MM.1S (cell line): ENCODE measurements around the gene ABHD16A.

Experiments used
- EZH2phosphoT487 ChIP-seq: fragments of 300-600 bp; sonication (generic); IDR thresholded peaks from 2 replicates; pipeline ENCODE4 v1.6.1; 2018; ENCODE audit warnings: antibody characterized with exemption, low read length
- TF ChIP-seq, protein P1 (sequence below): fragments of 300-600 bp; sonication (generic); IDR thresholded peaks from 2 replicates; pipeline ENCODE4 v1.5.1; 2016; ENCODE audit warnings: antibody characterized with exemption, low read length, mixed read lengths

DNA sequence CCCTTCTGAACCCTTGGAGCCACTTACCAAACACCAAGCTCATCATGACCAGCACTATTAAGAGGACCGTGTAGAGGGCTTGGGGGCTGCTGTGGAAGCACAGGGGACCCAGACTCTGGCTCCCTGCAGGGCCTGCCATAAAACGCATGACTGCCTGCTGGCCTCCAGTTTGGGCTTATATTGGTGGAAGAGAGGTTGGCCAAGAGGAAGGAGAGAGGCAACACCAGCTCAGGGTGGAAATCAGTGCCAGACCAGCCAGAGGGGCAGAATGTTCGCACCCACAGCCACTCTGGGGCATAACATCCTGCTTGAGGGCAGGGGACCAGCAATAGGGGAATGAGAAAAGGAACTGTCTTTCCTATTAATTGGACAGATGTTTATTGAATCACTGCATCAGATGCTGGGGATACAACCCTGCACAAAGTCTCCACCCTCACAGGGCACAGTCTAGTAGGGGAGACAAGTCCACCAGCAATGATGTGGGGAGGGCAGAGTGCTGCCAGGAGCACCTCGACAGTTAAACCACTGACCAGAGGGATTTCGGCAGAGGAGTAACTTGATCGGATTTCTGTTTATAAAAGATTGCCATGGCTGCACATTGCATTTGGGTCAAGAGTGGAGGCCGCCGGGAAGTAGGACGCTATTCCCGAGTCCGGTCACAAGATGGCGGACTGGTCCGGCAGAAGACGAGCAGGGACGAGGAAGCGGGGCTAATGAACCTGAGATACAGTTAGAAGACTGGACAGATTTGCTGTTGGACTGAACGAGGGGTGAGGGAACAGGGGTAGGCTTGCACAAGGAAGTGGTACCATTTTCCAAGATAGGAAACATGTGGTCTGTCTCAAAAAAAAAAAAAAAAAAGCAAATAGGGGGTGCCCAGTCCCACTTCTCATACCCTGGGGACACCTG lies 22.6 kb downstream of the ABHD16A start, which contains the start of gene LY6G5C:
- TF ChIP-seq, protein P1, sequence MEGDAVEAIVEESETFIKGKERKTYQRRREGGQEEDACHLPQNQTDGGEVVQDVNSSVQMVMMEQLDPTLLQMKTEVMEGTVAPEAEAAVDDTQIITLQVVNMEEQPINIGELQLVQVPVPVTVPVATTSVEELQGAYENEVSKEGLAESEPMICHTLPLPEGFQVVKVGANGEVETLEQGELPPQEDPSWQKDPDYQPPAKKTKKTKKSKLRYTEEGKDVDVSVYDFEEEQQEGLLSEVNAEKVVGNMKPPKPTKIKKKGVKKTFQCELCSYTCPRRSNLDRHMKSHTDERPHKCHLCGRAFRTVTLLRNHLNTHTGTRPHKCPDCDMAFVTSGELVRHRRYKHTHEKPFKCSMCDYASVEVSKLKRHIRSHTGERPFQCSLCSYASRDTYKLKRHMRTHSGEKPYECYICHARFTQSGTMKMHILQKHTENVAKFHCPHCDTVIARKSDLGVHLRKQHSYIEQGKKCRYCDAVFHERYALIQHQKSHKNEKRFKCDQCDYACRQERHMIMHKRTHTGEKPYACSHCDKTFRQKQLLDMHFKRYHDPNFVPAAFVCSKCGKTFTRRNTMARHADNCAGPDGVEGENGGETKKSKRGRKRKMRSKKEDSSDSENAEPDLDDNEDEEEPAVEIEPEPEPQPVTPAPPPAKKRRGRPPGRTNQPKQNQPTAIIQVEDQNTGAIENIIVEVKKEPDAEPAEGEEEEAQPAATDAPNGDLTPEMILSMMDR = peak; percentile 64
- no peak for TF ChIP-seq EZH2phosphoT487
